ENCODE results near the gene PIPOX. TPM values are rescaled to one million over a fixed set of nuclear protein-coding genes. Genes with fewer than 3 reads are reported as not detected.

The PIPOX gene
- total and polyA plus RNA-seq, 2 of the 8 experiments (the other 6 are each of a cell fraction or from before 2014, with no cell fraction given), result 57.2 to 99.6 TPM

GRCh38 chr17:29076722-29077121 is 33.8 kb downstream of the PIPOX start:
- Histone ChIP-seq H3K36me3 (ENCODE audit: control insufficient read depth in 2 of 4, insufficient read depth in 4 of 4, low read length in 3 of 4) (peaks cover 0 to 13% (median 5%) of the 10 kb centered on the region in 4 experiments; a peak in 4 of 8 replicates), H3K4ac (replicated peaks; ENCODE audit: insufficient read length, low read depth, low read length) (no peak overlapping the region), H3K4me1 (replicated peaks in 1 of 4; ENCODE audit: control insufficient read depth in 3 of 4, insufficient read depth in 4 of 4, low read length in 3 of 4) (peaks cover 8 to 24% (median 18%) of the 10 kb centered on the region in 4 experiments), H3K4me2 (ENCODE audit: insufficient read depth in 1 of 2, low read depth in 2 of 2, low read length in 2 of 2) (peak overlapping the region in 1 of 2 experiments; percentile 12; a peak in 2 of 4 replicates), H3K27ac (ENCODE audit: low read depth, low read length) (peak overlapping the region; percentile 41; the same call in 1 of the 2 replicates), H2BK15ac (ENCODE audit: low read length) (0 out of 2 replicates have a peak overlapping the region, but pooled peaks have one; percentile 20), H4K5ac (ENCODE audit: insufficient read length, low read depth, low read length) (peak overlapping the region; percentile 42), H3K4me3 (ENCODE audit: extremely low read depth in 1 of 4, insufficient read depth in 2 of 4, low read depth in 3 of 4, low read length in 4 of 4) (no peak overlapping the region), H2AK5ac (ENCODE audit: low read depth, low read length) (no peak overlapping the region), H3K23me2 (ENCODE audit: low read depth, low read length) (no peaks in the 10 kb centered on the region), H3K18ac (ENCODE audit: extremely low read depth, low read length) (peak overlapping the region; percentile 28; the same call in 1 of the 2 replicates), H2BK12ac (ENCODE audit: low read depth, low read length) (peak overlapping the region; percentile 78; the same call in 1 of the 2 replicates), H3K23ac (ENCODE audit: insufficient read length) (no peak overlapping the region), H2AFZ (ENCODE audit: low read length) (no peak overlapping the region), H3K56ac (replicated peaks; ENCODE audit: insufficient read length, low read depth, low read length) (no peak overlapping the region), H3K79me1 (ENCODE audit: low read depth, low read length) (no peaks in the 10 kb centered on the region), H4K20me1 (replicated peaks in 1 of 2; ENCODE audit: control insufficient read depth in 1 of 2, insufficient read depth in 2 of 2, low read length in 2 of 2) (no peaks in the 10 kb centered on the region), H3K9ac (replicated peaks in 1 of 4; ENCODE audit: extremely low read depth in 1 of 4, low read depth in 3 of 4, low read length in 3 of 4) (no peak overlapping the region), H2BK20ac (ENCODE audit: low read length) (peak overlapping the region; percentile 89; the same call in 1 of the 2 replicates), H4K8ac (ENCODE audit: extremely low read depth, insufficient read depth, low read length) (no peak overlapping the region), H3K27me3 (replicated peaks in 1 of 4; ENCODE audit: control insufficient read depth in 3 of 4, extremely low read depth in 1 of 4, insufficient read depth in 3 of 4, low read length in 3 of 4) (no peaks in the 10 kb centered on the region), H3K14ac (ENCODE audit: insufficient read length) (no peak overlapping the region), H3K9me3 (ENCODE audit: insufficient read depth in 2 of 2, low read depth in 1 of 2, low read length in 1 of 2) (no peaks in the 10 kb centered on the region), H4K91ac (replicated peaks; ENCODE audit: insufficient read length, low read length) (no peak overlapping the region), H3K79me2 (ENCODE audit: control insufficient read depth in 1 of 2, insufficient read depth in 2 of 2, low read length in 2 of 2) (no peaks in the 10 kb centered on the region), H2BK120ac (replicated peaks; ENCODE audit: low read depth, low read length) (peak overlapping the region; percentile 3), H2BK5ac (ENCODE audit: low read depth, low read length) (peak overlapping the region; percentile 69; the same call in 1 of the 2 replicates)
- CTCF ChIA-PET (ENCODE audit: partially characterized antibody), result interaction anchor here (0.8 to 4.7 kb wide), 7 partner anchors 12 to 112 kb away, joined by 3 to 30 read pairs (median 4); no protein-coding TSS in a partner anchor
- POLR2A ChIA-PET (ENCODE audit: partially characterized antibody), result interaction anchor here (0.6 to 2.9 kb wide), 12 partner anchors 8 to 217 kb away, joined by 3 to 7 read pairs (median 4); partner anchors contain the start of genes NUFIP2 and PIPOX
- WGBS, 2 experiments (ENCODE audit: extremely low coverage in 1 of 2, insufficient coverage in 1 of 2, insufficient read length in 1 of 2, insufficient replicate concordance in 2 of 2, low coverage in 1 of 2, low lambda C conversion rate in 2 of 2, missing lambda C conversion rate in 1 of 2), result 40% methylated on average over 7 of the region's 7 CpGs; no CpG with 5 or more reads in 1 of the 2 experiments
- DNase-seq (ENCODE audit: low read depth in 1 of 2, low spot score in 2 of 2) (no peak), FAIRE-seq (peak; percentile 79)
- peak in 1 of 2 experiments; percentile 16; a peak in 1 of 4 replicates for TF ChIP-seq RAD21 (IDR thresholded peaks at IDR 0.05 in 1 of 2, conservative IDR thresholded peaks at IDR 0.05 in 1 of 2; ENCODE audit: low read depth in 2 of 2, low read length in 2 of 2)
- no peak for TF ChIP-seq NRF1 (IDR thresholded peaks at IDR 0.05; ENCODE audit: low read depth, low read length)
- no peak for TF ChIP-seq TBP (IDR thresholded peaks at IDR 0.05; ENCODE audit: low read depth, low read length)
- no peak for TF ChIP-seq GABPA (IDR thresholded peaks at IDR 0.05; ENCODE audit: borderline replicate concordance, insufficient read depth, low read length)
- 0 out of 4 replicates have a peak, but pooled peaks of 1 of the 2 experiments have one; percentile 57 for TF ChIP-seq SIN3A (conservative IDR thresholded peaks at IDR 0.05 in 1 of 2, IDR thresholded peaks at IDR 0.05 in 1 of 2; ENCODE audit: low read depth in 1 of 2, low read length in 2 of 2)
- no peak for TF ChIP-seq RFX5 (IDR thresholded peaks at IDR 0.05; ENCODE audit: borderline replicate concordance, low read depth, low read length)
- TF ChIP-seq BCL11A (IDR thresholded peaks at IDR 0.05; ENCODE audit: low read depth in 2 of 2, low read length in 2 of 2), result no peak
- no peak for TF ChIP-seq RNF2 (IDR thresholded peaks at IDR 0.05; ENCODE audit: borderline replicate concordance, low read depth, low read length, missing control alignments, poor library complexity, severe bottlenecking)
- 0 out of 2 replicates have a peak, but pooled peaks have one; percentile 39 for TF ChIP-seq YY1 (IDR thresholded peaks at IDR 0.05; ENCODE audit: low read depth, low read length)
- TF ChIP-seq MAFK (IDR thresholded peaks at IDR 0.05; ENCODE audit: low read depth, low read length), result peak; percentile 92
- TF ChIP-seq CEBPB (IDR thresholded peaks at IDR 0.05; ENCODE audit: low read depth, low read length), result peak; percentile 50; the same call in 1 of the 2 replicates
- TF ChIP-seq SIRT6 (IDR thresholded peaks at IDR 0.05; ENCODE audit: low read length), result no peak
